ENCODE data around the gene TAF11. TPM values are rescaled to one million over a fixed set of nuclear protein-coding genes. Genes with fewer than 3 reads are reported as not detected.

The TAF11 gene
- 23.1 and 28.0 TPM in 2 replicates for total RNA-seq

GRCh38 chr6:34887753-34888513 is at the start of gene TAF11:
TAF11 (minus strand) TSS chr6:34888042; CDS start chr6:34887957, 85 bp downstream.

GRCh38 chr6:34888874-34889555 is 1.2 kb upstream of the TAF11 start, which contains the start of gene ANKS1A:
ANKS1A (plus strand) TSS chr6:34889255; CDS start chr6:34889403, 148 bp downstream.

Other genes with a start within 250 kb of the TAF11 start
- gene ILRUN, start 191.3 kb downstream of the TAF11 start, total RNA-seq: 62.2 and 66.0 TPM in 2 replicates
- 37.2 and 39.6 TPM in 2 replicates for gene SNRPC, start 130.5 kb downstream of the TAF11 start, total RNA-seq
- gene BLTP3A, start 96.0 kb downstream of the TAF11 start, total RNA-seq: 10.9 and 12.0 TPM in 2 replicates
- gene ANKS1A, start 1.2 kb upstream of the TAF11 start, total RNA-seq: 11.3 and 23.8 TPM in 2 replicates